ENCODE results near the gene R3HDM4. TPM values are rescaled to one million over a fixed set of nuclear protein-coding genes. Genes with fewer than 3 reads are reported as not detected.

The R3HDM4 gene
- polyA plus RNA-seq, 2 donors, result 66.1 to 84.8 TPM

GRCh38 chr19:916645-917322, 3.8 kb upstream of the R3HDM4 start:
- Histone ChIP-seq H3K27ac (ENCODE audit: low read depth in 2 of 2, low read length in 1 of 2) (no peak overlapping the region), H3K9me3 (ENCODE audit: control insufficient read depth in 2 of 2, insufficient read depth in 1 of 2, low read depth in 1 of 2, low read length in 1 of 2) (no peaks in the 10 kb centered on the region), H3K4me3 (ENCODE audit: low read depth in 1 of 2, low read length in 2 of 2) (peak overlapping the region in 1 of 2 donors; percentile 21), H3K36me3 (ENCODE audit: control insufficient read depth in 2 of 2, insufficient read depth in 2 of 2, low read length in 1 of 2) (no peaks in the 10 kb centered on the region), H3K27me3 (ENCODE audit: control insufficient read depth in 1 of 2, insufficient read depth in 2 of 2, low read length in 2 of 2) (peaks cover 0 to 17% of the 10 kb centered on the region in 2 donors), H3K4me1 (ENCODE audit: control insufficient read depth in 2 of 2, insufficient read depth in 2 of 2, low read length in 1 of 2) (peaks cover 12 to 19% of the 10 kb centered on the region in 2 donors)
- 19 to 23% methylated on average over 30 to 35 of the region's 35 CpGs for WGBS, 2 donors

GRCh38 chr19:912181-913079, 589 bp downstream of the R3HDM4 start:
- peak overlapping the region; percentile 67 to 85 for H3K4me3 ChIP-seq (ENCODE audit: low read depth in 1 of 2, low read length in 2 of 2)
- H3K4me1 ChIP-seq (ENCODE audit: control insufficient read depth in 2 of 2, insufficient read depth in 2 of 2, low read length in 1 of 2), result peaks cover 6 to 12% of the 10 kb centered on the region in 2 donors
- peaks cover 0 to 6% of the 10 kb centered on the region in 2 donors for H3K27me3 ChIP-seq (ENCODE audit: control insufficient read depth in 1 of 2, insufficient read depth in 2 of 2, low read length in 2 of 2)
- 3 to 4% methylated on average over 50 to 59 of the region's 69 CpGs for WGBS, 2 donors
- H3K27ac ChIP-seq (ENCODE audit: low read depth in 2 of 2, low read length in 1 of 2), result peak overlapping the region; percentile 88 to 92
- H3K9me3 ChIP-seq (ENCODE audit: control insufficient read depth in 2 of 2, insufficient read depth in 1 of 2, low read depth in 1 of 2, low read length in 1 of 2), result no peaks in the 10 kb centered on the region
- H3K36me3 ChIP-seq (ENCODE audit: control insufficient read depth in 2 of 2, insufficient read depth in 2 of 2, low read length in 1 of 2), result peaks cover 0 to 2% of the 10 kb centered on the region in 2 donors

GRCh38 chr19:911197-912033, 1.6 kb downstream of the R3HDM4 start:
- H3K27me3 ChIP-seq (ENCODE audit: control insufficient read depth in 1 of 2, insufficient read depth in 2 of 2, low read length in 2 of 2), result no peaks in the 10 kb centered on the region
- WGBS, 2 donors, result 81 to 84% methylated on average over 54 of the region's 54 CpGs
- H3K36me3 ChIP-seq (ENCODE audit: control insufficient read depth in 2 of 2, insufficient read depth in 2 of 2, low read length in 1 of 2), result peaks cover 0 to 2% of the 10 kb centered on the region in 2 donors
- peak overlapping the region; percentile 21 to 27 for H3K27ac ChIP-seq (ENCODE audit: low read depth in 2 of 2, low read length in 1 of 2)
- peak overlapping the region; percentile 16 to 85 for H3K4me3 ChIP-seq (ENCODE audit: low read depth in 1 of 2, low read length in 2 of 2)
- H3K9me3 ChIP-seq (ENCODE audit: control insufficient read depth in 2 of 2, insufficient read depth in 1 of 2, low read depth in 1 of 2, low read length in 1 of 2), result no peaks in the 10 kb centered on the region
- peaks cover 0 to 7% of the 10 kb centered on the region in 2 donors for H3K4me1 ChIP-seq (ENCODE audit: control insufficient read depth in 2 of 2, insufficient read depth in 2 of 2, low read length in 1 of 2)

- H3K36me3 ChIP-seq (ENCODE audit: control insufficient read depth in 2 of 2, insufficient read depth in 2 of 2, low read length in 1 of 2), result peaks cover 0 to 2% of the 10 kb centered on the region in 2 donors
- no peaks in the 10 kb centered on the region for H3K9me3 ChIP-seq (ENCODE audit: control insufficient read depth in 2 of 2, insufficient read depth in 1 of 2, low read depth in 1 of 2, low read length in 1 of 2)
- 74 to 79% methylated on average over 14 of the region's 14 CpGs for WGBS, 2 donors
- H3K4me1 ChIP-seq (ENCODE audit: control insufficient read depth in 2 of 2, insufficient read depth in 2 of 2, low read length in 1 of 2), result peaks cover 2 to 8% of the 10 kb centered on the region in 2 donors
- H3K4me3 ChIP-seq (ENCODE audit: low read depth in 1 of 2, low read length in 2 of 2), result no peak overlapping the region
- peak overlapping the region in 1 of 2 donors; percentile 38 for H3K27ac ChIP-seq (ENCODE audit: low read depth in 2 of 2, low read length in 1 of 2)
- H3K27me3 ChIP-seq (ENCODE audit: control insufficient read depth in 1 of 2, insufficient read depth in 2 of 2, low read length in 2 of 2), result no peaks in the 10 kb centered on the region
Observed at GRCh38 chr19:907183-907853, 5.7 kb downstream of the R3HDM4 start.

GRCh38 chr19:906480-906879, 6.5 kb downstream of the R3HDM4 start:
- Histone ChIP-seq H3K27me3 (ENCODE audit: control insufficient read depth in 1 of 2, insufficient read depth in 2 of 2, low read length in 2 of 2) (no peaks in the 10 kb centered on the region), H3K4me3 (ENCODE audit: low read depth in 1 of 2, low read length in 2 of 2) (no peak overlapping the region), H3K9me3 (ENCODE audit: control insufficient read depth in 2 of 2, insufficient read depth in 1 of 2, low read depth in 1 of 2, low read length in 1 of 2) (no peaks in the 10 kb centered on the region), H3K4me1 (ENCODE audit: control insufficient read depth in 2 of 2, insufficient read depth in 2 of 2, low read length in 1 of 2) (peaks cover 2 to 8% of the 10 kb centered on the region in 2 donors), H3K36me3 (ENCODE audit: control insufficient read depth in 2 of 2, insufficient read depth in 2 of 2, low read length in 1 of 2) (peaks cover 0 to 5% of the 10 kb centered on the region in 2 donors), H3K27ac (ENCODE audit: low read depth in 2 of 2, low read length in 1 of 2) (no peak overlapping the region)
- WGBS, 2 donors, result 94% methylated on average over 7 of the region's 7 CpGs

GRCh38 chr19:904545-904944, 8.5 kb downstream of the R3HDM4 start:
- 84 to 88% methylated on average over 8 of the region's 8 CpGs for WGBS, 2 donors
- no peaks in the 10 kb centered on the region for H3K9me3 ChIP-seq (ENCODE audit: control insufficient read depth in 2 of 2, insufficient read depth in 1 of 2, low read depth in 1 of 2, low read length in 1 of 2)
- H3K27ac ChIP-seq (ENCODE audit: low read depth in 2 of 2, low read length in 1 of 2), result no peak overlapping the region
- peaks cover 0 to 8% of the 10 kb centered on the region in 2 donors for H3K36me3 ChIP-seq (ENCODE audit: control insufficient read depth in 2 of 2, insufficient read depth in 2 of 2, low read length in 1 of 2)
- H3K27me3 ChIP-seq (ENCODE audit: control insufficient read depth in 1 of 2, insufficient read depth in 2 of 2, low read length in 2 of 2), result no peaks in the 10 kb centered on the region
- H3K4me1 ChIP-seq (ENCODE audit: control insufficient read depth in 2 of 2, insufficient read depth in 2 of 2, low read length in 1 of 2), result peaks cover 2 to 8% of the 10 kb centered on the region in 2 donors
- H3K4me3 ChIP-seq (ENCODE audit: low read depth in 1 of 2, low read length in 2 of 2), result no peak overlapping the region

GRCh38 chr19:903266-903797, 9.7 kb downstream of the R3HDM4 start:
- Histone ChIP-seq H3K27me3 (ENCODE audit: control insufficient read depth in 1 of 2, insufficient read depth in 2 of 2, low read length in 2 of 2) (no peaks in the 10 kb centered on the region), H3K9me3 (ENCODE audit: control insufficient read depth in 2 of 2, insufficient read depth in 1 of 2, low read depth in 1 of 2, low read length in 1 of 2) (no peaks in the 10 kb centered on the region), H3K27ac (ENCODE audit: low read depth in 2 of 2, low read length in 1 of 2) (peak overlapping the region in 1 of 2 donors; percentile 17), H3K4me3 (ENCODE audit: low read depth in 1 of 2, low read length in 2 of 2) (no peak overlapping the region), H3K36me3 (ENCODE audit: control insufficient read depth in 2 of 2, insufficient read depth in 2 of 2, low read length in 1 of 2) (peaks cover 6 to 15% of the 10 kb centered on the region in 2 donors), H3K4me1 (ENCODE audit: control insufficient read depth in 2 of 2, insufficient read depth in 2 of 2, low read length in 1 of 2) (peaks cover 2 to 3% of the 10 kb centered on the region in 2 donors)
- WGBS, 2 donors, result 51 to 60% methylated on average over 32 of the region's 32 CpGs

- WGBS, 2 donors, result 88 to 91% methylated on average over 14 of the region's 14 CpGs
- Histone ChIP-seq H3K36me3 (ENCODE audit: control insufficient read depth in 2 of 2, insufficient read depth in 2 of 2, low read length in 1 of 2) (peaks cover 6 to 16% of the 10 kb centered on the region in 2 donors), H3K4me3 (ENCODE audit: low read depth in 1 of 2, low read length in 2 of 2) (no peak overlapping the region), H3K27ac (ENCODE audit: low read depth in 2 of 2, low read length in 1 of 2) (no peak overlapping the region), H3K4me1 (ENCODE audit: control insufficient read depth in 2 of 2, insufficient read depth in 2 of 2, low read length in 1 of 2) (peaks cover 2 to 3% of the 10 kb centered on the region in 2 donors), H3K9me3 (ENCODE audit: control insufficient read depth in 2 of 2, insufficient read depth in 1 of 2, low read depth in 1 of 2, low read length in 1 of 2) (no peaks in the 10 kb centered on the region), H3K27me3 (ENCODE audit: control insufficient read depth in 1 of 2, insufficient read depth in 2 of 2, low read length in 2 of 2) (no peaks in the 10 kb centered on the region)
Observed at GRCh38 chr19:902446-903226, 10.4 kb downstream of the R3HDM4 start.

Data from esophagus (tissue), 2 donors.